ENCODE data around the gene ZC3HAV1.

GRCh38 chr7:139034855-139035585, 74.5 kb downstream of the ZC3HAV1 start:
- no peak for TF ChIP-seq ZNF404 (tag by site-specific recombination; IDR thresholded peaks at IDR 0.05)
- TF ChIP-seq CTCF (tag by site-specific recombination; IDR thresholded peaks at IDR 0.05), result no peak
- TF ChIP-seq ZNF558 (tag by site-specific recombination; IDR thresholded peaks at IDR 0.05), result no peak
- no peak for TF ChIP-seq ZNF670 (tag by site-specific recombination; IDR thresholded peaks at IDR 0.05; ENCODE audit: low read depth)
- TF ChIP-seq REPIN1 (tag by site-specific recombination; IDR thresholded peaks at IDR 0.05; ENCODE audit: low read depth), result no peak

Data from HEK293 (cell line).